ENCODE measurements around the gene TECTA.

- TF ChIP-seq EZH2 (optimal IDR thresholded peaks at IDR 0.05; ENCODE audit: low read depth, low read length), result no peak
- no peak for TF ChIP-seq CTCF (IDR thresholded peaks at IDR 0.05; ENCODE audit: low read length)
- no peak for TF ChIP-seq EZH2phosphoT487 (IDR thresholded peaks at IDR 0.05; ENCODE audit: low read length)
Observed at GRCh38 chr11:121108413-121108812, 7.4 kb downstream of the TECTA start.

All from MM.1S (cell line).